ENCODE data around the gene ANKRD6.

Gene ANKRD6

GRCh38 chr6:89555806-89556205 lies 122.9 kb downstream of the ANKRD6 start:
- H3K4me3 ChIP-seq (ENCODE audit: control insufficient read depth, low read depth, low read length): no peak overlapping the region
- TF ChIP-seq CTCF (IDR thresholded peaks at IDR 0.05; ENCODE audit: control insufficient read depth, insufficient read depth, low read depth, low read length, missing control alignments): no peak
- DNase-seq (ENCODE audit: low read depth): no peak

GRCh38 chr6:89559487-89559886 lies 126.5 kb downstream of the ANKRD6 start:
- no peak overlapping the region for H3K4me3 ChIP-seq (ENCODE audit: control insufficient read depth, low read depth, low read length)
- DNase-seq (ENCODE audit: low read depth): no peak
- no peak for TF ChIP-seq CTCF (IDR thresholded peaks at IDR 0.05; ENCODE audit: control insufficient read depth, insufficient read depth, low read depth, low read length, missing control alignments)

GRCh38 chr6:89562093-89562973 lies 129.4 kb downstream of the ANKRD6 start:
- DNase-seq (ENCODE audit: low read depth): no peak
- no peak for TF ChIP-seq CTCF (IDR thresholded peaks at IDR 0.05; ENCODE audit: control insufficient read depth, insufficient read depth, low read depth, low read length, missing control alignments)
- no peak overlapping the region for H3K4me3 ChIP-seq (ENCODE audit: control insufficient read depth, low read depth, low read length)

GRCh38 chr6:89563866-89564265 lies 130.9 kb downstream of the ANKRD6 start:
- no peak for DNase-seq (ENCODE audit: low read depth)
- TF ChIP-seq CTCF (IDR thresholded peaks at IDR 0.05; ENCODE audit: control insufficient read depth, insufficient read depth, low read depth, low read length, missing control alignments): no peak
- no peak overlapping the region for H3K4me3 ChIP-seq (ENCODE audit: control insufficient read depth, low read depth, low read length)

GRCh38 chr6:89564752-89565427 lies 131.9 kb downstream of the ANKRD6 start:
- no peak for DNase-seq (ENCODE audit: low read depth)
- no peak for TF ChIP-seq CTCF (IDR thresholded peaks at IDR 0.05; ENCODE audit: control insufficient read depth, insufficient read depth, low read depth, low read length, missing control alignments)
- no peak overlapping the region for H3K4me3 ChIP-seq (ENCODE audit: control insufficient read depth, low read depth, low read length)

- DNase-seq (ENCODE audit: low read depth): no peak
- H3K4me3 ChIP-seq (ENCODE audit: control insufficient read depth, low read depth, low read length): no peak overlapping the region
- no peak for TF ChIP-seq CTCF (IDR thresholded peaks at IDR 0.05; ENCODE audit: control insufficient read depth, insufficient read depth, low read depth, low read length, missing control alignments)
These were observed 133.3 kb downstream of the ANKRD6 start for GRCh38 chr6:89566008-89566800.

Measured in AG09309 (cell line).